Keratinocyte (primary cell): Measurements from ENCODE around the gene AKIP1. TPM values are rescaled to one million over a fixed set of nuclear protein-coding genes. Genes with fewer than 3 reads are reported as not detected.

Experiments used
- DNase-seq: peaks from one replicate; pipeline ENCODE4 v3.0.0-alpha.2; 2011; ENCODE audit warnings: low read depth, missing footprints, low spot score
- FAIRE-seq: peaks from 2 replicates; lab custom pipeline; 2011; peaks lifted over from hg19 to GRCh38; lab: Jason Lieb, UNC
- H2AFZ ChIP-seq: 2 replicates; pipeline ENCODE4 v1.6.0; 2012; ENCODE audit warnings: low read length, control low read depth, inconsistent platforms; ENCODE audit not compliant: control insufficient read depth
- H3K27ac ChIP-seq: 2 replicates; pipeline ENCODE4 v1.5.1; 2011; ENCODE audit warnings: low read length; ENCODE audit not compliant: control insufficient read depth, insufficient read depth
- H3K27me3 ChIP-seq: 3 replicates; pipeline ENCODE4 v1.6.0; 2011; ENCODE audit warnings: low read length; ENCODE audit not compliant: control insufficient read depth, insufficient read depth; ENCODE audit errors: extremely low read depth
- H3K36me3 ChIP-seq, 2 experiments: 2 replicates in 1 of 2; 3 replicates in 1 of 2; pipeline ENCODE4 v1.5.1; 2011; ENCODE audit warnings: low read length in 2 of 2, mild to moderate bottlenecking in 1 of 2; ENCODE audit not compliant: control insufficient read depth in 2 of 2, insufficient read depth in 2 of 2; ENCODE audit errors: extremely low read depth in 1 of 2
- H3K4me1 ChIP-seq: 3 replicates; pipeline ENCODE4 v1.5.1; 2011; ENCODE audit warnings: low read length; ENCODE audit not compliant: control insufficient read depth, insufficient read depth; ENCODE audit errors: extremely low read depth
- H3K4me2 ChIP-seq: 3 replicates; pipeline ENCODE4 v1.6.0; 2011; ENCODE audit warnings: low read depth, low read length; ENCODE audit not compliant: control insufficient read depth, insufficient read depth; ENCODE audit errors: extremely low read depth
- H3K4me3 ChIP-seq, 3 experiments: fragments of 200-600 bp in 1 of 3; sonication (generic) in 1 of 3; 2 replicates in 2 of 3; 3 replicates in 1 of 3; pipeline ENCODE4 v1.5.1; 2011 to 2016; ENCODE audit warnings: low read length in 3 of 3, mild to moderate bottlenecking in 3 of 3, control low read depth in 2 of 3, inconsistent platforms in 1 of 3, low read depth in 1 of 3, mixed read lengths in 1 of 3, mixed run types in 1 of 3, moderate library complexity in 1 of 3; ENCODE audit not compliant: control insufficient read depth in 2 of 3, insufficient read depth in 2 of 3; ENCODE audit errors: extremely low read depth in 1 of 3
- H3K79me2 ChIP-seq: 2 replicates; pipeline ENCODE4 v1.6.0; 2012; ENCODE audit warnings: low read length; ENCODE audit not compliant: control insufficient read depth, insufficient read depth
- H3K9ac ChIP-seq: 3 replicates; pipeline ENCODE4 v1.6.0; 2011; ENCODE audit warnings: low read length; ENCODE audit not compliant: control insufficient read depth, insufficient read depth; ENCODE audit errors: extremely low read depth
- H3K9me1 ChIP-seq: 3 replicates; pipeline ENCODE4 v1.6.0; 2011; ENCODE audit warnings: low read length; ENCODE audit not compliant: control insufficient read depth, insufficient read depth; ENCODE audit errors: extremely low read depth
- H3K9me3 ChIP-seq: 2 replicates; pipeline ENCODE4 v1.5.1; 2012; ENCODE audit warnings: low read depth, low read length; ENCODE audit not compliant: control insufficient read depth
- H4K20me1 ChIP-seq: 3 replicates; pipeline ENCODE4 v1.6.0; 2011; ENCODE audit warnings: low read length; ENCODE audit not compliant: control insufficient read depth, insufficient read depth; ENCODE audit errors: extremely low read depth
- EZH2 ChIP-seq: IDR thresholded peaks from one replicate; pipeline ENCODE4 v1.6.1; 2012; ENCODE audit warnings: inconsistent platforms, mild to moderate bottlenecking, low read length, moderate library complexity
- dilution Hi-C: fragments of 300-500 bp; cut with MboI; formaldehyde crosslinking; loops from one replicate; pipeline ENCODE4 v1.7.0; 2020; ENCODE audit warnings: low sequenced_read_pairs; ENCODE audit not compliant: extremely low pct_ligation_motif_present
- polyA plus RNA-seq, 5 experiments: library from polyadenylated mRNA; depleted of rRNA in 3 of 5; stranded (reverse) in 3 of 5; stranded (forward) in 1 of 5; unstranded in 1 of 5; fragments of >200 nt; gene quantifications; 1 replicate in 1 of 5; 2 replicates in 3 of 5; 3 replicates in 1 of 5; pipeline versions ENCODE4 v1.2.1 to v1.2.3, GENCODE V29; 2011 to 2012; ENCODE audit warnings: missing spikeins in 2 of 5, low read depth in 1 of 5, low replicate concordance in 1 of 5
- TF ChIP-seq, protein P1 (sequence below), 3 experiments: IDR thresholded peaks in 1 of 3; conservative IDR thresholded peaks in 1 of 3; optimal IDR thresholded peaks in 1 of 3; 2 replicates in 2 of 3; 3 replicates in 1 of 3; pipeline versions ENCODE3 to v1.5.1; 2011; ENCODE audit warnings: low read length in 3 of 3, mild to moderate bottlenecking in 3 of 3, moderate library complexity in 2 of 3, control low read depth in 1 of 3, inconsistent platforms in 1 of 3; ENCODE audit not compliant: insufficient read depth in 2 of 3; ENCODE audit errors: extremely low read depth in 1 of 3

The AKIP1 gene
- polyA plus RNA-seq, 1 donor (not counting 4 experiments of a cell fraction or from before 2014, with no cell fraction given): 46.4 TPM

DNA sequence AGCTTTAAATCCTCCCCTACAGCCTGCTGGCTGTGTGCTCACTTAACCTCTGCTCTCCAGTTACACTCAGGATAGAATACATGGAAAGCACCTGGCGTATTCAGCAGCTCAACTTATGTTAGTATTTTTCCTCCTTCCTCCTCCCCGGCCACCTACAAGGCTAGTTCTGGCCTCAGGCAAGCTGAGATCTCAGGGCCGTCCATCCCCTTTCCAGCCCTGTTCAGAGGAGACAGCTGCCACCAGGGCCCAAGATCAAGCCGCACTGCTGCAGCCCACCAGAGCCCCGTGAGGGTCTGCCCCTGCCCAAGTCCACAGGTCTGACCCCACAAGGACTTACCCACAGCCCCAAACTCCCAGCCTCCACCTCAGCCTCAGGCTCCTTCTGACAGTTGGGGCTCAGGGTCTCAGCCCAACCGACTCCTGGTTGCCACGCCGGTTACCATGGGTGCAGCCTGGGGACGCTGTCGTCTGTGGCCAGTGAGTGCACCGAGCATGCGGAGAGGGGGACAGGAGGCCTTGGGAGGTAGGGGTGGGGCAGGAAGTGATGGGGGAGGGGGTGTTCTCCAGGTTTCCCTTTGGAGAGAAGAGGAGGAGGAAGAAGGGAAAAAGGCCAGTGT, 21.7 kb downstream of the AKIP1 start, which contains the start of gene C11orf16:
C11orf16 (minus strand) TSS at position 384 of the 617 bp plus-strand sequence. CDS start 639 bp downstream, outside the sequence.
- H3K4me3 ChIP-seq: no peak within 1 kb of the TSS
- no peak within 1 kb of the TSS for H2AFZ ChIP-seq
- no peaks in the 10 kb centered on the region for H3K27me3 ChIP-seq
- no peaks in the 10 kb centered on the region for H3K9me3 ChIP-seq
- H4K20me1 ChIP-seq: no peaks in the 10 kb centered on the region
- DNase-seq: no peak
- no peak for FAIRE-seq
- peaks cover 23% of the 10 kb centered on the region for H3K4me1 ChIP-seq
- H3K9me1 ChIP-seq: no peaks in the 10 kb centered on the region
- dilution Hi-C loops: no loop called here
- H3K4me2 ChIP-seq: no peak within 1 kb of the TSS
- TF ChIP-seq EZH2: no peak
- TF ChIP-seq, protein P1, sequence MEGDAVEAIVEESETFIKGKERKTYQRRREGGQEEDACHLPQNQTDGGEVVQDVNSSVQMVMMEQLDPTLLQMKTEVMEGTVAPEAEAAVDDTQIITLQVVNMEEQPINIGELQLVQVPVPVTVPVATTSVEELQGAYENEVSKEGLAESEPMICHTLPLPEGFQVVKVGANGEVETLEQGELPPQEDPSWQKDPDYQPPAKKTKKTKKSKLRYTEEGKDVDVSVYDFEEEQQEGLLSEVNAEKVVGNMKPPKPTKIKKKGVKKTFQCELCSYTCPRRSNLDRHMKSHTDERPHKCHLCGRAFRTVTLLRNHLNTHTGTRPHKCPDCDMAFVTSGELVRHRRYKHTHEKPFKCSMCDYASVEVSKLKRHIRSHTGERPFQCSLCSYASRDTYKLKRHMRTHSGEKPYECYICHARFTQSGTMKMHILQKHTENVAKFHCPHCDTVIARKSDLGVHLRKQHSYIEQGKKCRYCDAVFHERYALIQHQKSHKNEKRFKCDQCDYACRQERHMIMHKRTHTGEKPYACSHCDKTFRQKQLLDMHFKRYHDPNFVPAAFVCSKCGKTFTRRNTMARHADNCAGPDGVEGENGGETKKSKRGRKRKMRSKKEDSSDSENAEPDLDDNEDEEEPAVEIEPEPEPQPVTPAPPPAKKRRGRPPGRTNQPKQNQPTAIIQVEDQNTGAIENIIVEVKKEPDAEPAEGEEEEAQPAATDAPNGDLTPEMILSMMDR (optimal IDR thresholded peaks at IDR 0.05 in 1 of 3, IDR thresholded peaks at IDR 0.05 in 1 of 3, conservative IDR thresholded peaks at IDR 0.05 in 1 of 3; ENCODE audit: extremely low read depth in 1 of 3, insufficient read depth in 2 of 3, low read length in 3 of 3): no peak
- H3K27ac ChIP-seq: no peak within 1 kb of the TSS
- H3K9ac ChIP-seq: no peak within 1 kb of the TSS
- H3K36me3 ChIP-seq: no peaks in the 10 kb centered on the region
- H3K79me2 ChIP-seq: no peaks in the 10 kb centered on the region

DNA sequence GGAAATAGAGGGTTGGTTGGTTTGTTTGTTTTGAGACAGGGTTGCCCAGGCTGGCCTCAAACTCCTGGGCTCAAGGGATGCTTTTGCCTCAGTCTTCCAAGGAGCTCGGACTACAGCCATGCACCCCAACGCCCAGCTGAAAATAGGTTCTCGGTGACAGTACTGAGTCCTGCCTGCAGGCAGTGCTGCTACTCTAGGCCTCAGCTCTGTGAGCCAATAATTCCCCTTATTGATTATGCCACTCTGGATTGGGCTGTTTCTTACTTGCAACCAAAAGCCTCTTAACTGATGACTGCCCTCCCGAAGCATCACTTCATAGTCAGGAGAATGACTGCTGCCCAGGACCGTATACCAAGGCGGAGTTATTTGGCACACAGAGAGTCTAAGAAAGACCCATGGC, 22.9 kb downstream of the AKIP1 start:
- Histone ChIP-seq H3K79me2 (no peaks in the 10 kb centered on the region), H4K20me1 (no peaks in the 10 kb centered on the region), H3K9me1 (no peaks in the 10 kb centered on the region), H3K27ac (no peak overlapping the region), H3K4me1 (peaks cover 20% of the 10 kb centered on the region), H3K4me3 (no peak overlapping the region), H3K9ac (no peak overlapping the region), H3K4me2 (no peak overlapping the region), H3K27me3 (no peaks in the 10 kb centered on the region), H3K9me3 (no peaks in the 10 kb centered on the region), H3K36me3 (no peaks in the 10 kb centered on the region), H2AFZ (no peak overlapping the region)
- no peak for DNase-seq
- FAIRE-seq: no peak
- dilution Hi-C loops: no loop called here
- no peak for TF ChIP-seq EZH2
- TF ChIP-seq, protein P1 (optimal IDR thresholded peaks at IDR 0.05 in 1 of 3, IDR thresholded peaks at IDR 0.05 in 1 of 3, conservative IDR thresholded peaks at IDR 0.05 in 1 of 3; ENCODE audit: extremely low read depth in 1 of 3, insufficient read depth in 2 of 3, low read length in 3 of 3): peak in 1 of 3 experiments; percentile 5
